Measurements from ENCODE around the gene GLUD1. TPM values are rescaled to one million over a fixed set of nuclear protein-coding genes. Genes with fewer than 3 reads are reported as not detected.
A peak's percentile ranks its signal among the peaks of the same experiment; 100 is the strongest.
"Not testable (repeated sequence)": the region's sequence is repeated elsewhere in the genome, so short reads cannot be mapped to it uniquely, and the experiment has no call there.

Gene GLUD1
- total RNA-seq, 1 experiment from 2014 or later = 83.3 TPM

DNA sequence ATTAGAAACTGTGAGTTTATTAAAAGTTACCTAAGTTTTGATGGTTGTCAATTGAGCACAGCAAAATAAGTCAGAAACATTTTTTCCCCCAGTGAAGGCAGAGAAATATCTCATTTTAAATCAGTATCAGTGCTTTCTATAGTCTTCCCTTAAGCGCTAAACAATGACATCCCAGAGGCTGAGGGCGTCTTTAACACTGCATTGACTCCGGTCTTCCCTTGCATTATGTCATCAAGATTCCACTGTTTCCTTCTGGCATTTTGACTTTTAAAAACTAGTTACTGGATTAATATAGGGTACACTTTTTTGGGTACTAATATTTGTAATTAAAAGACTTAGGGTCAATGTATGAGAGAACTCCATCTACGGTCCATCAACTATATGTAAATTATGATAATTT lies 3.9 kb downstream of the GLUD1 start:
- DNase-seq (ENCODE audit: low read depth) = no peak

DNA sequence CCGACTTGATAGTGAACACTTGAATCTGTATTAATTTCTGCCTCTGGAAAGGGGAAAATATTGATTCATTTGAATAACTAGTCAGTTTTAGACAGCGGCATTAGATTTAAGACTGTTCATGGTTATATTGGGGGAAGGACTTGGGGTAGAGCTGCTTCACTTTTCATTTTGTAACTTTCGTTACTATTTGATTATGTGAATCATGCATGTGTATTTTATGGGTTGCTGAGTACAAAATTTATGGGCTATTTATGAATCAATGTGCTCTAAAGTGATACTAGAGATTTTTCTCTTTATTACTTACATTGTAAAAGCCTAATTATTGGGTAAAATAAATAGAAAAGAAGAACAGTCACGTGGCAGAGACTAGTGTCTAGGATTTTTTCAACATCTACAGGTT lies 4.9 kb downstream of the GLUD1 start:
- DNase-seq (ENCODE audit: low read depth) = no peak

DNA sequence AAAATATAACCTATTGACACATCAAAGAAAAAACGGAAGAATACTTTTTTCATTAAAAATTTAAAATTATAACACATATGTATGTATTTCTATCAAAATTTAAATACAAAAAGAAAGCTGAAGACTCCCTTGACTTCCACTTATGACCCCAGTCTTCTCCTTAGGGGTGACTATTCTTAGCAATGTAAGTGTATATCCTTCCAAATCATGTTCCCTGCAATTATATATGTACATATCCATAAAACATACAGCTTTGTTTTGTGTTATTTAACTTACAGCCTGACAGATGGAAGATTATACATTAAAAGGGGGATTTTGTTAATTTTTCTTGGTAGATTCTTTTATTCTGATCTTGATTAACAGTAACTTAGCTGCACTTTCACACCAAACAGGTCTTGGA lies 9.1 kb downstream of the GLUD1 start:
- no peak for DNase-seq (ENCODE audit: low read depth)

DNA sequence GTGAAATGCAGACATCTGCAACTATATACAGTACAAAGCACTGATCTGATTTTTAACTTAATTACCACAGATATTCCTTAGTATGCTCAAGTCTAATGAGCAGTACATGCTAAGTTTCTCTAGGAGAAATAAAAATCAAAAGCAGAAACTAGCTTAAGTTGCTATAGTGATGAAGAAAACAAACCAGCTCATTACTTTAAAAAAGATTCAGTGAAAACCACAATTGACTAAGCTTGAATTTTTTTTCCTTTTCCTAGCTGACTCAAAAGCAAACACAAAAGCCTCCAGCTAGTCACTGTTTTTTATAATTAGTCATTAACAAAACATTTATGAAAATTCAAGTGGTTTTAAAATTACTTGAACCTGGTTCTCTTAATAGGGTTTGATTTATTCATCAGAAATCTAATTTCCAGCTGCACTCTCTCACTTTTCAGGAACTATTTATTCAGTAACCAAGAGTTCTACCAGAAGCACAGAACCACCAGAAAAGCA lies 10.3 kb downstream of the GLUD1 start:
- peak; percentile 19 for DNase-seq (ENCODE audit: low read depth)

DNA sequence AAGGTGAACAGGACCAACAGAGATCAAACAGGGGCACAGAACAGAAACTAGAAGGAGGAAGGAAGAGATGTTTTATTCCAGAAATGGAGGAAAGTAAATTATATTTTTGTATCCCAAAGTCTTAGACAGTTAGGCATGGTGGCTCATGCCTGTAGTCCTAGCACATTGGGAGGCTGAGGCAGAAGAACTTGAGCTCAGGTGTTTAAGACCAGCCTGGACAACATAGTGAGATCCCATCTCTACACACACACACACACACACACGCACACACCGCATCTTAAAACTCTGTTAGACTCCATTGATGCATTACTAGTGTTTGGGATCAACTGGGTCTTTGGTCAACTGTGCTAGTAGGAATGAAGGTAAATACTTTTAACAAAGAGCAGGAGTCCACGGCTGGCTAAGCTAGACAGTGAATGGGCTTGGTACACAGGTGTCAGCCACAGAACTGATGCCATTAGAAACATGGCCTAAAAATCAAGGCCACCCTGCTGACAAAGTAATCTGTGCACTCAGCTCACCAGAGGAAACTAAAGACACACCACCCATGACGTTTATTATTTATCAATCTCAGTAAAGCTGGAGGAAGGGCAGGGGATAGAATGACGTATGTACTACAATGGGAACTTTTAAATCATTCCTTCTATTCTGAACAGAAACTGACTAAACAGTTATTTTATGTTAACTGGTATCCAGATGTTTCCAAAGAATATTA lies 10.9 kb downstream of the GLUD1 start:
- peak; percentile 30 for DNase-seq (ENCODE audit: low read depth)

DNA sequence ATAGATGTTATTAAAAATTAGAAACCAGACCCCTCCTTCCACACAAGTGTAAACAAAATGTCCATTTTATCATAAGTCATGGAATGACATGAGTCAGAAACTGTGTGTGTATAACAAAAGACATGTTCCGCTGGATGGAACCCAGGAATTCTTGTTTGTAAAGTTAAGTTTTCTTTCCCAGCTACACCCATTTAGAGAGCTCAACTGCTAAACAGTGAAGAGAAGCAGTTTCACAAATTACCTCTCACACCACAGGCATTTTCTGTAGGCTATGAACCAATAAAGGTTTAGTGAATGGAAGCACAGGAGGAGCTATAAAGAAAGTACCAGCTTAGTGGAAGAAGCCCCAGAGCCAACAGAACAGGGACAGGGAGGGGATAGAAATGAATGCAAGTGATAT lies 12.4 kb downstream of the GLUD1 start:
- peak; percentile 43 for DNase-seq (ENCODE audit: low read depth)

DNA sequence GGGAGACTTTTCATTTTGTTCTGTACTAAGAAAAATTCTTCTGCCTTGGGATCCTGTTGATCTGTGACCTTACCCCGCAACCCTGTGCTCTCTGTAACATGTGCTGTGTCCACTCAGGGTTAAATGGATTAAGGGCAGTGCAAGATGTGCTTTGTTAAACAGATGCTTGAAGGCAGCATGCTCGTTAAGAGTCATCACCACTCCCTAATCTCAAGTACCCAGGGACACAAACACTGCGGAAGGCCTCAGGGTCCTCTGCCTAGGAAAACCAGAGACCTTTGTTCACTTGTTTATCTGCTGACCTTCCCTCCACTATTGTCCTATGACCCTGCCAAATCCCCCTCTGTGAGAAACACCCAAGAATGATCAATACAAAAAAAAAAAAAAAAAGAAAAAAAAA lies 13.1 kb downstream of the GLUD1 start:
- DNase-seq (ENCODE audit: low read depth) = not testable (repeated sequence)

DNA sequence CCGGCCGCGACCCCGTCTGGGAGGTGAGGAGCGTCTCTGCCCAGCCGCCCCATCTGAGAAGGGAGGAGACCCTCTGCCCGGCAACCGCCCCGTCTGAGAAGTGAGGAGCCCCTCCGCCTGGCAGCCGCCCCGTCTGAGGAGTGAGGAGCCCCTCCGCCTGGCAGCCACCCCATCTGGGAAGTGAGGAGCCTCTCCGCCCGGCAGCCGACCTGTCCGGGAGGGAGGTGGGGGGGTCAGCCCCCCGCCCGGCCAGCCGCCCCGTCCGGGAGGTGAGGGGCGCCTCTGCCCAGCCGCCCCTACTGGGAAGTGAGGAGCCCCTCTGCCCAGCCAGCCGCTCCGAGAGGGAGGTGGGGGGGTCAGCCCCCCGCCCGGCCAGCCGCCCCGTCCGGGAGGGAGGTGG lies 14.0 kb downstream of the GLUD1 start:
- DNase-seq (ENCODE audit: low read depth) = not testable (repeated sequence)

DNA sequence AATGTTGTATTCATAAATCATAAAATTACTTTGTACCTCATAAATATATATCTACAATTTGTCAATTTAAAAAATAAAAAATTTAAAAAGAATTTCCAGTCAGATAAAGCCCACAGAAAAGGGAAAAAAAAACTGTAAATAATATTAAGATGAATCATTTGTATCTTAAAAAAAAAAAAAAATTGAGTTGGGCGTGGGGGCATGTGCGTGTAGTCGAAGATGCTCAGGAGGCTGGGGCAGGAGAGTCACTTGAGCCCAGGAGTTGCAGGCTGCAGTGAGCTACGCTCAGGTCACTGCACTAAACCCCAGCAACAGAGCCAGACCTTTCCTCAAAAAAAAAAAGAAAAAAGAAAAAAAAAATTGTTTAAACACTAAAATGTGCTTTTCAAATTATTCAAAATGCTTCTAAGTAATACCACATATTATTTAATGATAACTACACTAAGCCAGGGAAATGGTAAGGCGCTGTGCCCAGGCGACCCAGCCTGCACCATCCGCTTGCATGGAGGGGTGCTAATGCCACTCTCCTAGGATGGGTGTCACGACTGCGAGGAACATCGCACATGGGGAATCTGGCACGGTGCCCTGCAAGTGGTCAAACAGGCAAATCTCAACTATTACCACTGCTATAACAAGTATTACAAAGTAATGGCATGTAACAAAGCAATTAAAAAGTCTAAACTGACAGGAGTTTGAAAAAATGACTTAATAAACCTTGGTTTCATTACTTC lies 15.4 kb downstream of the GLUD1 start:
- DNase-seq (ENCODE audit: low read depth) = no peak

DNA sequence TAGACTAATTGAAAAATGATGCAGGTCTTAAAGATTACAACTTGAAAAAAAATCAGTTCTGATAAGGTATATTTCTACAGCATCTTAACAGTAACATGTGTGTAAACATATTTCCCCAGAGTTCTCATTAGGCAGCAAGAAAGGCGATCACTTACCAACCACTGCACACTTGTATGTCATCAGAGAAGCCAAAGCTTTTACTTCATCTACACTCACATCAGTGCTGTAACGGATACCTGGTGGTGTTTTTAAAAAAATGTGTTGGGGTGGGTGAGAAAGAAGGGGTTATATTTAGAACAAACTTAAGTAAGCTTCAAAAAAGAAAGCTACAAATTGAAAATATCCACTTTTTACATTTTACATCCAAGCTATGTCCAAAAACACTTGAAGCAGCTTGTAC lies 18.2 kb downstream of the GLUD1 start:
- not testable (repeated sequence) for DNase-seq (ENCODE audit: low read depth)

DNA sequence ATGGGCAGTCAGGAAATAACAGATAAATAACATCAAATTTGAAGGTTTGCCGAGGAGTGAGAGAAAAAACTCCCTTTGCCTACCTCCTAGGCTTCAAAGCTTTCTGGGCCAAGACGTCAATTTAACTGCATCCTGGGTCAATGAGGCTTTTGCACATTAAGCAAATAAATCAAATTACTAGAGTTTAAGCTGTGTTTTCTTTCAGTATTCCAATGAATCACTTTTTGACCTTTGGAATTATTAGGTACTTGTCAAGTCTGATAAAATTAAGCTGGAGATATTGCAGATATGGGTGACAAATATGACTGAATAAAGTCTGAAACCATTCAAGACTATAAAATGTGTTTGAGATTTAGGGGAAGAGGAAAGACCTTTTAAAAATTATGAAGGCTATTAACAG lies 22.2 kb downstream of the GLUD1 start:
- DNase-seq (ENCODE audit: low read depth) = no peak

DNA sequence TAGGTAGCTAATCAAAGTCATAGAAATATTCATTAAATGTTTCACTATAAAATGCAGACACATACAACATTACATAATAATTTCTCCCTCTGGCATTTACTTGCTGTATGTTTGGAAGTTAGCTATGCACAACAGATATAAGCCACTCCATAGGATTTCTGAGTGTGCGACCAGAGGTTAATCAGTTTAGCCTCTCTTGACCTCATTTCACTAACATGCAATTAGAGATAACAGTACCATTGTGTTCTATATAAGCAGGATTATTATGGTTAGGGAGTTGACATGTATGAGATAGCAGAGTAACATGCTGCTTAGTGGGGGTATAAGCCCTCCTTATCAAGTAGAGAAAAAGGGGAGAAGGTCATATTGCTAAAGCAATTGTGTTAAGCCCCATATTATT lies 26.4 kb downstream of the GLUD1 start:
- no peak for DNase-seq (ENCODE audit: low read depth)

DNA sequence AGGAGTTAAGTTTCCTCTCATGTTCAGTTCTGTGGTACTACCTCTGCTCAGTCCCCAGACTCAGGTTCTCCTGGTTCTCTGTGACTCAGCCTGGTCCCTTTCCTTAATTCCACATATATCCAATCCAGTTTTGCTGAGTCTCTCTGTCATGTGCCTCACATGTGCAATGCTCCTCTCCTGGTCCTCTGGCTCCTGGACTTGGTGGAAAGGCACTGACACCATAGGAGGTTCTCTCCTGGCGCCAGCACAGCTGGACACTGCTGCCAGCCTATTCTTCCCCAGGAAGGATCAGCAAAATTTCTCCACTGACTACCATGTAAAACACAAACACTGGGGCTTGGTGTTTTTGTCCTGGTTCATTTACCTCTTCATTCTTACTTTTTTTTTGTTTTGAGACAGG lies 27.8 kb downstream of the GLUD1 start:
- no peak for DNase-seq (ENCODE audit: low read depth)

DNA sequence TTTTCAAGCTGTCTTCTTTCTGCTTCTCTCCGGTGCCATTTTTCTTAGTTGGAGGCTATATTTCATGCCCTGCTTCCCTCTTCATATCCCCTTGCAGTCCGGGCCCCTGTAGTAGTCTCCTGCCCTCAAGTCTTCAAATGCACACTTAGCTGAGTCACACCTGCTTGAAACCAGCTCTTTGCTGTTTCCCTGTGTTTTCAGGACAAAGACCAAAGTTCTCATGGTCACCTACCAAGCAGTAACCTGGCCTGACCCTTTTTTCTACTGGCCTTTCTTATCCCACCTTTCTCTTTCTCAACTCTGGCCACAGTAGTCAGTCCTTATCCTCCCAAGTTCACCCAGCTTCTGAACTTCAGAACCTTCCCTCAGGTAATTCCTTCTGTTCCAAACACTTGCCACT lies 28.5 kb downstream of the GLUD1 start:
- no peak for DNase-seq (ENCODE audit: low read depth)

DNA sequence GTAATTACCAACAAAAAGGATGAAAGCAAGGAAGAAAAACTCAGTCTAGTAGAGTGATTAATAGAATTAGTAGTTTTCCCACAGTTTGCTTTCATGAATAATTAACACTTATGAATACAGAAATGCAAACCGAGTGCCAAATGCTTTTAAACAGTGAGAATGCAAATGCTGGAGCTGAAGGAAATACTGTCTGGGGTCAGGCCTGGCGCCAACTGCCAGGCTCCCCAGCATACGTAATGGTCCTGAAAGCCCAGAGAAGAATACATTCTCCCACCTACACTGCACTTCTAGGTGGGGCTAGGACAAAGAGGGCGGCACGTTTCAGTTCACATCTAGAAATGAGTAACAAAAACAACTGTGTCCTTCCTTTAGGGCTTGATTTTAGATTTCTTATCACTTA lies 30.0 kb downstream of the GLUD1 start:
- DNase-seq (ENCODE audit: low read depth) = no peak

DNA sequence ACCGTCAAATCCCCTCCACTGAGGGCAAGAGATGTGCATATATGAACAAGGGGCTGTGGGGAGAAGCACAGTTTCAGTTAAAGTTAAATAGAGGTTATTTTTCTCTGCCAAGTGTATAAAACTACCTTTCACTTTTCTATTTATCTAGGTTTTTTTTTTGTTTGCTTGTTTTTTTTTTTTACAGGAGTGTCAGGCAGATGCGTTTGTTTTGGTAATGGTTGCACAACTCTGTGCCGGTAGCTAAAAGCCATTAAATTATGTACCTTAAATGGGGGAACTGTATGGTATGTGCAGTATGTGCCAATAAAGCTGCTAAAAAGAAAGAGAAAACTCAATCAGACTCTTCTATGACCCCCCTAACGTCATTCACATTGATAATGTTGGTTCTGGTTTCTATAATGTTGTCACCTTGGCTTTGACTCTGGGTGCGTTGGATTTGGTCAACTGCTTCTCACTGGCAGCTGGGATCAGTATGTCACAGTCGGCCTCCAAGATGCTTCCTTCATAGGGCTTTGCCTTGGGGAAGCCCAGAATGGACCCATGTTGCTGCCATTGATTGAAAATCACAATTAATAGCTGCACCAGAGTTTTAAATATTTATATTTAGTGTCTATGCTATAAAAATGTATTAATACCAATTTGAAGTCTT lies 34.2 kb downstream of the GLUD1 start:
- no peak for DNase-seq (ENCODE audit: low read depth)

DNA sequence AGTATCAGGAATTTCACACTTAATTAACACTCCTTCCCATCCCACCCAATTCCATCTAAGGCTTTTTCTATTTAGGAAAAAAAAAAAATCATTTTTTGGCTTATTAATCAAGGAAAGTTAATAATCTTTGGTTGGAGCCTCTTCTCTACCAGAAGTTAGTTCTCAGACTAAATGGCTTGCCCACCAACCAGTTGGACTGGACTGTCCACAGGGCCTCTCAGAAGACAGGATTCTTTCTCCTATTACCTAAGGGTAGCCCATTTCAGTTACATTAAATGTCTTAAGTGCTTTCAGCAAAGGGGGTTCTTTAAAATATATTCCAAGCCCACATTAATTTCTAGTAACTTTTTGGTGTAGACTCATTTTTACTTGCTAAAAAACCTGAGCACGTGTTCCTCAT lies 35.2 kb downstream of the GLUD1 start:
- no peak for DNase-seq (ENCODE audit: low read depth)

DNA sequence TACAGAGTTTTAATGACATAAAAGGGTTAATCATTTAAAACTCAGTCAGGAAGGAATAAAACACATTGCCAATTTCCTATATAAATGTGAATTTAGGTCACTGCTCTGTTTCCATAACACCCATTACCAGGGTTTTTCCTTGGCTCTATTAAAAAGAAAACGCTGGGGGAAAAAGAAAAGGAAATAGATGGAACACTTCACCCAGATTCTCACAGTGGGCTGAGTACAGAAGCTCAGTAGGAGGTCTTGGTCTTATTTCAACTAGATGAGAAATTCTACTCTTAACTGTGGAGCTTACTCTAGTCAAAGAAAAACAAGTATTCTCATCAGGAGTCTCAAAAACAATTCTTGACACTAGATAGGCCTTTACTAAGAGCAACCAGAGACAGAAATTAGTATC lies 36.5 kb downstream of the GLUD1 start:
- DNase-seq (ENCODE audit: low read depth) = no peak

DNA sequence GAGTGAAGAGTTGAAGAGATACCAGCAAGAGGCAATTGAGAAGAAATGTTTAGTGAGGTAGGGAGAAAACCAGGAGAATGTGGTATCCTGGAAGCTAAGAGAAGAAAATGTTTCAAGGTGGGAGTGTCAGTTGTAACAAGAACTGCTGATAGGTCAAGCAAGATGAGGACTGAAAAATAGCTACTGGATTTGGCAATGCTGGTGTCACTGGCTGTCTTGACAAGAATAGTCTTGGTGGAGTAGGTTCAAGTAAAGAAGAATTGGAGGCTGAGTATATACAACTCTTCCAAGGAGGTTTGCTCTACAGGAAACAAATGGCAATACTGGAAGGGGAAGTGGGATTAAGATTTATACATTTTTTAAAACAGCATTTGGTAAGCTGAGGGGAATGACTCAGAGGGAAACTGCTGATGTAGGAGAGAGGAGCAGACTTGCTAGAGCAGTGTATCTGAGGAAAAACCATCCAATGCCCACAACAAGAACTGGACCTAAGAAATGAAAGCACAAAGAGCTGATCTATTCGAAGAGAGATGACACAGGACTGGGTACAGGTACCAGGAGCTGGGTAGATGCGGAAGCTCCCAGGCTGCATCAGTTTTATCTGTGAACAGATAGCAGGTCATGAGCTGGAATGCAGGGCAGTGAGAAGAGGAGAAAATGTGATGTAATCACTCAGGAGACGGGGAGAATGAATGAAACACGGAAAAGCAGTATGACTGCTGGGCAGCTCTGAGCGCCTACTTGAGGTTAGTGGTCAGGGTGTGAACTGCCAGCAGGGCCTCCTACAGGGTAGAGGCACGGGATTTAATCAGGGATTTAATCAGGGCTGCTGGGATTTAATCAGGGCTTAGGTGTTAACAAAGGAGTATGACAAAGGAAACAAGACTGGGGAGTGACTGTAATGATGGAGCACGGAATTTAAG lies 40.0 kb downstream of the GLUD1 start:
- DNase-seq (ENCODE audit: low read depth) = no peak

DNA sequence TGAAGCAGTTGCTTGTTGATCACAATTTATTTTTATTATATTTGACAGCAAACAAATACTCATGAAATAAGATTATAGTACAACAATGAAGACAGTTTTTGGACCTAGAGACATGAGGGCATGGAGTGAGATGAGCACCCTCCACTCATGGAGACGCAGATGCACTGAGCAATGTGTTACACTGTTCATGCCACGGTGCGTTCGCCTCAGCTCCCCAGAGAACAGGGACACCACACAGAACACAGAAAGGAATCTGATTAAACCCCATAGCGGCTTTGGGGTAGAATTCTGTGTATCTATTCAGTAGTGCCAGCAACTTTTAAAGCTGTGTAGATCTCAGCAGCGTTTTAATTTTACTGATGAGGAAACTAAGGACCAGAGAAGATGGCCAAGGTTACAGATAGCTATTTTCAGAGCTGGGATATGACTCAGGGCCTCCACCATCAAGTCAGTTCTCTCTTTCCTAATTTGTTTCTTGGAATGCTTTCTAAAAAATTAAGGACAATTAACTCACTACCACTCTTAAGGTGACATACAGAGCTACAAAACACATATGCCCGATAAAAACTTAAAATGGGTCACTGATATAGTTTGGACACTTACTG lies 41.0 kb downstream of the GLUD1 start:
- no peak for DNase-seq (ENCODE audit: low read depth)

DNA sequence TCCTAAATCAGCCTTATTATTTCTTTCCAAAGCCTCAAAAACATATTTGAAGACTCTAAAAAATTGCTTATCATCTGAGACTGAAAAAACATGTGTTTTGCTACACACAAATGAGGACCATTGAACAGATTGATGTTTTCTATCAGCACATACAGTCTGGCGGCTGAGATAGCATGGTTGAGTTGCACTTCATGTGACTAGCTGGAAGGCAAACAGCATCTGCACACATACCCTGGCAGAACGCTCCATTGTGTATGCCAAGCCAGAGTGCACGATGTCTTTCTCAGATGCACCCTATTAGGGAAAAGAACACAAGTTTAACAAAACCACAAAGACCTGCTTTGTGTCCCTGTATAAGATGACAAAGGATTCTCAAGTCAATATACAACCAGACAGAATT lies 41.5 kb downstream of the GLUD1 start:
- no peak for DNase-seq (ENCODE audit: low read depth)

Data from Daoy (cell line).